Measurements from ENCODE around the gene ADGRE1. TPM values are rescaled to one million over a fixed set of nuclear protein-coding genes. Genes with fewer than 3 reads are reported as not detected.
A peak's percentile ranks its signal among the peaks of the same experiment; 100 is the strongest.
"Not testable (repeated sequence)": the region's sequence is repeated elsewhere in the genome, so short reads cannot be mapped to it uniquely, and the experiment has no call there.

ADGRE1 gene
- total RNA-seq, 4 donors from 2014 or later: not detected

GRCh38 chr19:6864325-6864940, 22.9 kb upstream of the ADGRE1 start:
- 43 to 46% methylated on average over 7 to 9 of the region's 9 CpGs for WGBS, 2 donors
- no peaks in the 10 kb centered on the region for H3K9me3 ChIP-seq
- H3K4me3 ChIP-seq (replicated peaks in 1 of 3): no peak overlapping the region
- H3K36me3 ChIP-seq: no peaks in the 10 kb centered on the region
- H3K4me1 ChIP-seq: peaks cover 4 to 8% of the 10 kb centered on the region in 2 donors
- H3K27ac ChIP-seq: no peak overlapping the region
- intact Hi-C loops (cut with DNase I): loop anchor here (5.0 to 10.0 kb wide), 2 partner anchors 130 to 232 kb away; partner anchors contain the start of genes GPR108 and TRIP10
- no peaks in the 10 kb centered on the region for H3K27me3 ChIP-seq
- no peak for DNase-seq
- no peak for TF ChIP-seq CTCF (IDR thresholded peaks at IDR 0.05)
- TF ChIP-seq POLR2A (IDR thresholded peaks at IDR 0.05): no peak

DNA sequence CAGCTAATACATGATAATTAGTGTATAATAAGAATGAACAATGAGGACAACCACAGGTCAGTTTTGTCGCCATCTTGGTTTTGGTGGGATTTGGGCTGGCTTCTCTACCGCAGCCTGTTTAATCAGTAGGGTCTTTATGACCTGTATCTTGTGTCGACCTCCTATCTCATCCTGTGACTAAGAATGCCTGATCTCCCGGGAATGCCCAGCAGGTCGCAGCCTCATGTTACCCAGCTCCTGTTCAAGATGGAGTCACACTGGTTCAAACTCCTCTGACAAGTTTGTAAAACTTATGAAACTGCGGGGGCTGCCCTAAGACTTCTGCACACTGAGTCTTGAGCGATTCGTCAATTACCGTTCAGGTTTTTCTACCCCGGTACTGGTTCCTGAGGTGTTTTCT, 21.5 kb upstream of the ADGRE1 start:
- no peak for DNase-seq
- intact Hi-C loops (cut with DNase I): loop anchor here (10.0 kb wide), 1 partner anchor 131 kb away; the partner anchor contains the start of genes GPR108 and TRIP10

DNA sequence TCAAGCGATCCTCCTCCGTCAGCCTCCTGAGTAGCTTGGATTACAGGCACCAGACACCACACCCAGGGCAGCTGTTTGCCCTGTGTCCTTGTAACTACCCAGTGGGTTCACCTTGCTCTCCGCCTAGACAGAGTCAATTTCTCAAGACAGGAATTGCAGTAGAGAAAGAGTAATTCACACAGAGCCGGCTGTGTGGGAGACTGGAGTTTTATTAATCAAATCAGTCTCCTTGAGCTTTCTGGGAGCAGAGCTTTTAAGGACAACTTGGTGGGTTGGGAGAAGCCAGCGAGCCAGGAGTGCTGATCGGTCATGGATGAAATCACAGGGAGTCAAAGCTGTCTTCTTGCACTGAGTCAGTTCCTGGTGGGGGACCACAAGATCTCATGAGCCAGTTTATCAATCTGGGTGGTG, 20.6 kb upstream of the ADGRE1 start:
- no peak overlapping the region for H3K27ac ChIP-seq
- 47 to 57% methylated on average over 6 of the region's 6 CpGs for WGBS, 2 donors
- H3K27me3 ChIP-seq: no peaks in the 10 kb centered on the region
- TF ChIP-seq POLR2A (IDR thresholded peaks at IDR 0.05) (no peak), CTCF (IDR thresholded peaks at IDR 0.05) (no peak)
- no peaks in the 10 kb centered on the region for H3K36me3 ChIP-seq
- no peak overlapping the region for H3K4me3 ChIP-seq (replicated peaks in 1 of 3)
- H3K9me3 ChIP-seq: no peaks in the 10 kb centered on the region
- DNase-seq: no peak
- H3K4me1 ChIP-seq: peaks cover 4 to 8% of the 10 kb centered on the region in 2 donors
- intact Hi-C loops (cut with DNase I): loop anchor here (10.0 kb wide), 1 partner anchor 132 kb away; the partner anchor contains the start of genes GPR108 and TRIP10

More for the DNA sequence above, 21.5 kb upstream of the ADGRE1 start:
- no peaks in the 10 kb centered on the region for H3K27me3 ChIP-seq
- H3K27ac ChIP-seq: no peak overlapping the region
- H3K4me3 ChIP-seq (replicated peaks in 1 of 3): no peak overlapping the region
- peaks cover 4 to 8% of the 10 kb centered on the region in 2 donors for H3K4me1 ChIP-seq
- H3K9me3 ChIP-seq: no peaks in the 10 kb centered on the region
- WGBS, 2 donors: 67 to 76% methylated on average over 10 of the region's 10 CpGs
- TF ChIP-seq POLR2A (IDR thresholded peaks at IDR 0.05) (no peak), CTCF (IDR thresholded peaks at IDR 0.05) (no peak)
- H3K36me3 ChIP-seq: no peaks in the 10 kb centered on the region

GRCh38 chr19:6868351-6868750, 19.0 kb upstream of the ADGRE1 start:
- Histone ChIP-seq H3K36me3 (no peaks in the 10 kb centered on the region), H3K27ac (no peak overlapping the region), H3K4me3 (replicated peaks in 1 of 3) (no peak overlapping the region), H3K27me3 (no peaks in the 10 kb centered on the region), H3K4me1 (peaks cover 0 to 3% of the 10 kb centered on the region in 2 donors), H3K9me3 (no peaks in the 10 kb centered on the region)
- intact Hi-C loops (cut with DNase I): loop anchor here (10.0 kb wide), 1 partner anchor 134 kb away; the partner anchor contains the start of genes GPR108 and TRIP10
- TF ChIP-seq POLR2A (IDR thresholded peaks at IDR 0.05) (no peak), CTCF (IDR thresholded peaks at IDR 0.05) (no peak)
- WGBS, 2 donors: 2% methylated on average over 4 of the region's 4 CpGs
- DNase-seq: peak in 1 of 2 donors; percentile 29

DNA sequence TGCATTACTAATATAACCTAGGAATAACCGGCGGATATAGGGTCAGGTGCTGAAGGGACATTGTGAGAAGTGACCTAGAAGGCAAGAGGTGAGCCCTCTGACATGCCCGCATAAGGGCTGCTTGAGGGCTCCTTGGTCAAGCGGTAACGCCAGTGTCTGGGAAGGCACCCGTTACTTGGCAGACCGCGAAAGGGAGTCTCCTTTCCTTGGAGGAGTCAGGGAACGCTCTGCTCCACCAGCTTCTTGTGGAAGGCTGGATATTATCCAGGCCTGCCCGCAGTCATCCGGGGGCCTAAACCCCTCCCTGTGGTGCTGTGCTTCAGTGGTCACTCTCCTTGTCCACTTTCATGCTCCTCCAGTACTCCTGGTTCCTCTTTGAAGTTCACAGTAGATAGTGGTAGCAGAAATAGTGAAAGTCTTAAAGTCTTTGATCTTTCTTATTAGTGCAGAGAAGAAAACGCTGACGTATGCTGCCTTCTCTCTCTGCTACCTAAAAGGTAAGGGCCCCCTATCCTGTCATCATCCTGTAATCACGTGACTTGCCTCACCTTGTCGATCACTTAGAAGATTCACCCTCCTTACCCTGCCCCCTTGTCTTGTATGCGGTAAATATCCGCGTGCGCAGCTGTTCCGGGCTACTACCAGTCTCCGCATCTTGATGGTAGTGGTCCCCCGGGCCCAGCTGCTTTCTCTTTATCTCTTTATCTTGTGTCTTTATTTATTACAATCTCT, 18.1 kb upstream of the ADGRE1 start:
- H3K36me3 ChIP-seq; H3K4me1 ChIP-seq; H3K27me3 ChIP-seq; H3K4me3 ChIP-seq (replicated peaks in 1 of 3); H3K27ac ChIP-seq; H3K9me3 ChIP-seq: not testable (repeated sequence)
- WGBS, 2 donors: 69 to 75% methylated on average over 19 to 21 of the region's 22 CpGs
- peak; percentile 22 to 30 for DNase-seq
- intact Hi-C loops (cut with DNase I): loop anchor here (10.0 kb wide), 1 partner anchor 135 kb away; the partner anchor contains the start of genes GPR108 and TRIP10
